GM12872 (cell line): ENCODE data around the gene CCDC169.

ENCODE experiments used
- CTCF ChIP-seq: IDR thresholded peaks from 3 replicates; pipeline ENCODE4 v1.5.1; 2011; ENCODE audit warnings: low read depth, mild to moderate bottlenecking, low read length, moderate library complexity; ENCODE audit not compliant: insufficient read depth

Gene CCDC169

GRCh38 chr13:36298535-36299068 is 988 bp upstream of the CCDC169 start:
- no peak for TF ChIP-seq CTCF

DNA sequence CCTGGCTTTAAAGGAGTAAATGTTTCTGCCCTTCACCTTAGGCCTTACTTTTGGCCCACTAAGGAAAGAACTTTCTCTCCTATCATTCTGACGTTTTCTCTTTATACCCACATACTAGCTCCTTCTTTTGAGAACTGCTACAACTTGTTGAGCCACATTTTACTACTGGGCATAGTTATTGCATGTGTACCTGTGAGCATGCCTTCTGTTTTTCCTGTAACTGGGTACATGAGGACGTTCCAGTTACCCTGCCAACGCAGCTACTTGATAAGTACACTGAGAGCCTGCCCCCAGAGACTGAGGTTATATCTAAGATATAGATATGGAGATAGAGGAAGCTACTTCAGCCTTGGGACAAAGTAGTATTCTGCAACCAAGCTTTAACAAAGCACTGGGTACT is 3.5 kb downstream of the CCDC169 start:
- no peak for TF ChIP-seq CTCF

DNA sequence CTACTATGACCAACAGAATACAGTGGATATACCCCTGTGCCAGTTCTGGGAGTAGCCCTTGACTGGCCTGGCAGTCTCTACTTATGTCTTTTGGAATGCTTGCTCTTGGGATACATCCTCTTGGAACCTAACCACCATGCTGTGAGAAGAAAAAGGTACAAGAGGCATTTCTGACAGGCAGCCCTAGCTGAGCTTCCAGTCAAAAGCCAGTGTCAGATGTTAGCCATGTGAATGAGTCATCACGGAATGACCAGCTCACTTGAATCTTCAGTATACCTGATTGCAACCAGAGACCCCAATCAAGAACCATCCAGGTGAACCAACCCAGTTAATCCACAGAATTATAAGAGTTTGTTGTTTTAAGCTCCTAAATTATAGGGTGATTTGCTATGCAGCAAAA is 4.1 kb downstream of the CCDC169 start:
- TF ChIP-seq CTCF = no peak

GRCh38 chr13:36288794-36289391 is 8.7 kb downstream of the CCDC169 start:
- TF ChIP-seq CTCF = no peak

- TF ChIP-seq CTCF = no peak
These were observed 11.6 kb downstream of the CCDC169 start for GRCh38 chr13:36286006-36286405.

DNA sequence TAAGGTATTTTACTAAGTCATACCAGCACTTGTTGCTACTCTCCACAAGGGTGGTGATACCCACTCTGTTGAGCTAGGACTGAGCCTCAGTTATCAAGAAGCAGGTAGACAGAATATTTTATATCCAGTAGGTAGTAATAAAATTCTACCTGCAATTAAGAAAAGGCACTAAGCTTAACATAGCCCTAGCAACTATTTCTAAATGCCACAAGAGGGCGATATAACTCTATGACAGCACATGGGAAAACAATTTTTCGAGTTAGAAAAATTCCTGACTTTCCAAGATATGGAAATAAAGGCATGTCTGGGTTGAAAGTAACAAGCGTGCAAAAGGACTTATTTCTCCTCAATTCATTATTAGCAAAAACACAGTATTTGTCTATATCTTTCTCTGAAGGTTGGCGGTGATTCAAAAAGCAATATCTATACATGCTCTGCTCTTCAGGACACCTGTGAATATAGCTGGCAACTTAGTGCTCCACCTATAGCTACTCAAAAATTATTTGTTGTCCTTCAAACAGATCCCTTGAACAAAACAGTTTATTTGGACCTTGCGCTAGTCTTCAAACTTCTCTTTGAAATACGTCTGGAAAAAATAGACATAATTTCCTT is 14.7 kb downstream of the CCDC169 start:
- TF ChIP-seq CTCF = peak; percentile 58

- TF ChIP-seq CTCF = peak; percentile 51
These were observed 22.2 kb downstream of the CCDC169 start for GRCh38 chr13:36275190-36276002.
